Measurements from ENCODE around the gene INTS4.
"Not testable (repeated sequence)": the region's sequence is repeated elsewhere in the genome, so short reads cannot be mapped to it uniquely, and the experiment has no call there.

INTS4 gene

DNA sequence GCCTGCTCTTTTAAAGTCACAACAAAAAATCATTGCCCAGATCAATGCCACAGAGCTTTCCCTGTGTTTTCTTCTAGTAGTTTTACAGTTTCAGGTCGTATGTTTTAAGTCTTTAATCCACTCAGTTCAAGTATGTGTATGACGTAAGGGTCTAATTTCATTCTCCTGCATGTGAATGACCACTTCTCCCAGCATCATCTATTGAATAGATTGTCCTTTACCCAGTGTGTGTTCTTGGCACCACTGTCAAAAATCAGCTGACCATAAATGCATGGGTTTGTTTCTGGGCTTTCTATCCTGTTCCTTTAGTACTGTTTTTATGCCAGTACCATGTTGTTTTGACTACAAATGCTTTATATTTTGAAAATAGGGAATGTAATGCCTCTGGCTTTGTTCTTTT lies 28.1 kb downstream of the INTS4 start:
- in situ Hi-C loops (cut with MboI; ENCODE audit: low sequenced_read_pairs): no loop called here

DNA sequence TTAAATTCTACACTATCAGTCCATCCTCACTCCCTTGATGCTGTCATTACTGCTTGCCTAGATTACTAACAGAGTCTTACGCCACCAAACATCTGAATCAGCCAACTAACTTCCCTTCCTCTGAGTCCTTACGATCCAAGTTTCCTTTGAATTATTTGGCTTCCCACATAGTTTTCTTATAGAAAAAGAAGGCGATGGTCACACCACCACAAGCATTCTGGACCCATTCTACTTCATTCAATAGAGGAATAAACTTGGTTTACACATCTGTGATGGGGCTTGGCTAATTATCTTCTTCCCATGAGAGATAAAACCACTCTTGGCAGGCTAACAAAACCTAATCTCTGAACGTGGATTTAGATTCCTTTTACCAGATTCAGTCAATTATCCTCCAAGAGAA lies 35.0 kb downstream of the INTS4 start:
- in situ Hi-C loops (cut with MboI; ENCODE audit: low sequenced_read_pairs): no loop called here

DNA sequence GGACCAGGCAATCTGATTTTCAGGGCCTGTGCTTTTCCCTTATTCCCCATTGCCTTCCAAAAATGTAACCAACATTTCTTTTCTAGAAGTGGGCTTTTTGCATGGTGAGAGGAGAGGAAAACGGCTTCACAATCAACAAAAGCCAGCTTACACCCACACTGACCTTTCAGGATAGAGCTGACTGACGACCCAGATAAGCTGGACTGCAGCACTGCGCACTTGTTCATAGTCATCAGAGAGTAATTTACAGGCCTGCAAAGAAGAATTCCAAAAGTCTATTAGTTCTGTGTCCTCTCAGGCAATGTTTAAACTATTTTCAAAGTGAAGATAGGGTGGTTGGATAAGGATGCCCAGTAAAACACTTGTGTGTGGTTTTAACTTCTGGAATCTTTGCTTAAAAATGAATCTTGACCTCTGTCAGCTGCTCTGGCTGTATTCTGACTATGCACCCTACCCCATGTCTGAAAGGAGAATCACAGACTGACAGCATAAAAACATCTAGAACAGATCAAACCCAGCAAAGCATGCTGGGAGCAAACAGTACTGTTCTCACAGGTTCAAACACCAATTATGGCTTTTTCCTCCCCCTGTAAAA lies 35.8 kb downstream of the INTS4 start:
- in situ Hi-C loops (cut with MboI; ENCODE audit: low sequenced_read_pairs): not testable (repeated sequence)

DNA sequence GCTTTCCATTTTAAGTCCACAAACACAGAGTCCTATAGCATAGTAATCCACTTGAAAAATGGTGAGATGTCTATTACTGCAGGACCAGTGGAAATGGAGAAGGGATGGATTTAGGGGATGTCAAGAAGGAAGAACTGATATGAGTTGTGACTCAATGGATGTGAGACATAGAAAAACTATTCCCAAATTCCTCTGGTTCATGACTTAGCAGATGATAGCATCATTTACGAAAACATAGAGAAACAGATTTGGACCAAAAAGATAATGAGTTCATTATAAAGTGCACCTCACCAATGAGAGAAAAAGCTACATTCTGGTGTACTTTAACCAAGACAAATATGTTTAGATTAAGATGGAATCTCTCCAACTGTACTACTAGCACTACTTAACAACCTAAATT lies 51.2 kb downstream of the INTS4 start:
- in situ Hi-C loops (cut with MboI; ENCODE audit: low sequenced_read_pairs): not testable (repeated sequence)

DNA sequence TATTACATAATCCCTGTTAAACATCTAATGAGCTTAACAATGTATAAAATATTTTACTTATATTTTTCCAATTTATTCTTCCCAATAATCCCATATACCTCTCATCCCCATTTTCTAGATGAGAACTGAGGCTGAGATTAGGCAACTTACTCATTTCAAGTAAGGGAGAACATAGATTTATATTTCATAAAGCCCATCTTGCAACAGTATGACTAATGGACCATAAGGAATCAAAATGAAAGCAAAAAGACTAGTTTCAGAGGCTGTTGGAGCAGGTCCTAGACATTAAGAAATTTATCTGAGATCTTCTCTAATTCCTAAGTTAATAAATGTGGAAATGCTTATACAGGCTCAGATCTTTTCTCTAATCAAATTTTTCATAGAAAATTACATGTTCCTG lies 52.0 kb downstream of the INTS4 start:
- in situ Hi-C loops (cut with MboI; ENCODE audit: low sequenced_read_pairs): not testable (repeated sequence)

DNA sequence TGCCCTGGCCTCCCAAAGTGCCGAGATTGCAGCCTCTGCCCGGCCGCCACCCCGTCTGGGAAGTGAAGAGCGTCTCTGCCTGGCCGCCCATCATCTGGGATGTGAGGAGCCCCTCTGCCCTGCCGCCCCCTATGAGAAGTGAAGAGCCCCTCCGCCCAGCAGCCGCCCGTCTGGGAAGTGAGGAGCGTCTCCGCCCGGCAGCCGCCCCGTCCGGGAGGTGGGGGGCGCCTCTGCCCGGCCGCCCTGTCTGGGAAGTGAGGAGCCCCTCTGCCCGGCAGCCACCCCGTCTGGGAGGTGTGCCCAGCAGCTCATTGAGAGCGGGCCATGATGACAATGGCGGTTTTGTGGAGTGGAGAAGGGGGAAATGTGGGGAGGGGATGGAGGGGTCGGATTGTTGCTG lies 60.9 kb downstream of the INTS4 start:
- in situ Hi-C loops (cut with MboI; ENCODE audit: low sequenced_read_pairs): not testable (repeated sequence)

DNA sequence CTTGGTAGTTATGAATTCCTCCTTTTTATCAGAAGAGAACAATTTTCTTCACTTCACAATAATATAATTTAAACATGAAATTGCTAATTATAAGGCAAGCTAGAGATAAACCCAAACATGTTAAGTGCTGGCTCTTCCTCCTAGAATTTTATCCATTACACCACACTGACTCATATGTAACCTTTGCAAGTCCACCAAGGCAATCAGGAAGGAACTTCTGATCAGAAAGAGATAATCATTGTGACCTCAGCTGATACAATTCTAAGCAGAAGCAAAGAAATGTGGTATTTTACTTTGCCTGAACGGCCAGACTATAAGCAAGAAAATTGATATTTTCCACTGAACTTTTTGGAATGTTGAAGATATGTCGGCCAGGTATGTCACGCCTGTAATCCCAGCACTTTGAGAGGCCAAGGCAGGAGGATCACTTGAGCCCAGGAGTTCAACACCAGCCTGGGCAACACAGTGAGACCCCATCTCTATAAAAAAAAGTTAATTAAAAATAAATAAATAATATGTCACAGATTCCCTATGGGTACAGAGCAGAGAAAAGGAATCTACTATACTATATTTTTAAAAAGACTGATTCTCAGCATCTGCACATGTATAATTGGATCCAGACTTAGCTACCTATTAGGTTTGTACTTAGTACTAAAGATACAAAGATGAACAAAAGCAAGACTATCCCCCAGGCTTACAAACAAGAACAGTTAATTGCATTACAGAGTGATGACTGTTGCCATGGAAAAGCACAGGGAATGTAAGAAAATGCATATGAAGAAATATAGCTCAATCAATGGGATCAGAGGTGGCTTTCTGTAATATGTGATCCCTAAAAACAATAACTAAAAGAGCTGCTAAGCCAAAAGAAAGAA lies 63.9 kb downstream of the INTS4 start:
- in situ Hi-C loops (cut with MboI; ENCODE audit: low sequenced_read_pairs): not testable (repeated sequence)

DNA sequence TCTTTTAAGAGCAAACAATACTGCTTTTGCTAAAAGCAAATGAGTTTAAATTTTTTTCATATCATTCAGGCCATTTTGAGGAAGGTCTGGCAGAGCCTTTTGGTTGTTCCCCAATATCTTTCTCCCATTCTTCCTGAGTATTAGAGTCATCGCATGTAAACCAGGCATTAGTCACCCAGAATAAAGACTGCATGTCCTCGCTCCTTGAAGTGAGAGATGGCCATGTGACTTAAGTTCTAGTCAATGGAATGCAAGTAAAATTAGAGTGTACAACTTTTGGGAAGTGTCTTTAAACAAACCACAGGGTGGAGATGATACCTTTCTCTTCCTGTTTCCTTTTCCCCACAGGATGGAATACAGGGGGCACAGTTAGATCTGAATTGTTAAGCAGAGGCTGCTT lies 76.8 kb downstream of the INTS4 start:
- in situ Hi-C loops (cut with MboI; ENCODE audit: low sequenced_read_pairs): not testable (repeated sequence)

DNA sequence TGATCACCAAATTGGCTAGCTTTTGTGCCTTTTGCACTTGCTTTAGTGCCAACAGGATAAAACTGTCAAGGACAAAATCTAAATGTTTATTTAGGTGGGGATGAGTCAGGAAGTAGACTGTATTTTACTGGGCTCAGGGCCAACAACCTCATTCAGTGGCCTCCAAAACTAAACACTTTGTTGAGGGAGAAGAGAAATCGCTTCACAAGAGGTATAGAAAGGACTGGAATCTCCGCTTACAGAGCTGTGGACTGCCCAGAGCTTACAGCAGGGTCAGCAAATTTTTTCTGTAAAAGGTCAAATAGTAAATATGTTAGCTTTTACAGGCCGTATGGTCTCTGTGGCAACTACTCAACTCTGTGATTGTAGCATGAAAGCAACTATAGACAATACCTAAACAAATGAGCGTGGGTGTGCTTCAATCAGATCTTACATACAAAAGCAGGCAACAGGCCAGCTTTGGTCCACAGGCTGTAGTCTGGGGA lies 80.1 kb downstream of the INTS4 start:
- in situ Hi-C loops (cut with MboI; ENCODE audit: low sequenced_read_pairs): not testable (repeated sequence)

DNA sequence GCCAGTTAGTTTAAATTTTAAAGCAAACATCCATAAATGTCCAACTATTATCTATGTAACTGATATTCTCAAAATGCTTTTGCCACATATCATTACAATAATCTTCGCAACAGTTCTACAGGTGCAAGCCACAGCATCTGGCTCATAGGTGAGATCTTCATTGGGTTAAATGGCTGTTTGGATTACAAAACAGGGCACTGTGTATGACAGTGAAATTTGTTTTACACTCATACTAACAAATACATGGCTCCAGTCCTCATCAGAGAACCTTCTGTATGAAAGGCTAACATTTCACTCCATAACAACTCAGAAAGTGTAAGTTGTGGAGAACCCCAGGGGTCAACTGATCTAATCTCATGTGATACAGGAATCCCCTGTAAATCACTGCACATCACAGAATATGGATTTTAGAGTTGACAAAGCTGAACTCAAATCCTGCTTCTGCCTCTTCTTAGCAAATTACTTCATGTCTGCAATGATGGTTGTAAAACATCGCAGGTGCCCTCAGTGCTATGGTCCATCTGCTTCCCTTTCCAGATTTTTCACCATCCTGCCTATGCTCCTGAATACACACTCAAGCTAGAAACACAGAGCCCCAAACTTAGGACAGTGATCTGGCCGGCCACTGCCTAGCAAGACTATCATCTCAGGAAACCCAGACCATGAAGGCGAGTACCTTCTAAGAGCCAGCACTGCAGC lies 80.7 kb downstream of the INTS4 start:
- in situ Hi-C loops (cut with MboI; ENCODE audit: low sequenced_read_pairs): not testable (repeated sequence)

DNA sequence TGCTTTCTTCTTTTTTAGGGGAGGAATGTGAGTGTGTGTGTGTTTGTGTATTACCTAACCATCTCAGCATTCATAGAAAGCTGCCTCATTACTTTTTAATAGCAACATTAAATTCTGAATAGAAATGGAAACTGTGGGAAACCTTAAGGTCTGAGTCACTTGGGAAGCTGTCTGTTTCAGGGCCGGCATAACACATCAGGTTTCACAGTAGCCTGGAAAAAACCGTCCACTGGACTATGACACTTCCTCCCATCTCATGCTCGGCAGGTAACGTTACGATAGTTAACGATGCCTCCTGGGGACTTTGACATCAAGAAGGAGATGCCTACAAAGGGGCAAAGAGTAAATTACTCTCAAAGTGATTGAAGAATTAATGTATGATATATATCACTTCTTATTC lies 83.6 kb downstream of the INTS4 start:
- in situ Hi-C loops (cut with MboI; ENCODE audit: low sequenced_read_pairs): not testable (repeated sequence)

DNA sequence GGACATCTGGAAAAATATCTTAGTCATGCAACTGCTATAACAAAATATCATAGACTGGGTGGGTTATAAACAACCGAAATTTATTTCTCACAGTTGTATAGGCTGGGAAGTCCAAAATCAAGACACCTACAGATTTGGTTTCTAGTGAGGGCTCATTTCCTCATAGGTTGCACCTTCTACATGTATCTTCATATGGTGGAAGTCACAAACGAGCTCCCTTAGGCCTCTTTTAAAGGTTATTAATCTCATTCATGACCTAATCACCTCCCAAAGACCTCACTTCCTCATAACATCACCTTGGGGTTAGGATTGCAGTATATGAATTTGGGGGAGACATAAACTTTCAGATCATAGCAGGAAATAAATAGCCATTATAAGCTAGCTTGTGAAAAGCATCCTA lies 85.2 kb downstream of the INTS4 start:
- in situ Hi-C loops (cut with MboI; ENCODE audit: low sequenced_read_pairs): no loop called here

DNA sequence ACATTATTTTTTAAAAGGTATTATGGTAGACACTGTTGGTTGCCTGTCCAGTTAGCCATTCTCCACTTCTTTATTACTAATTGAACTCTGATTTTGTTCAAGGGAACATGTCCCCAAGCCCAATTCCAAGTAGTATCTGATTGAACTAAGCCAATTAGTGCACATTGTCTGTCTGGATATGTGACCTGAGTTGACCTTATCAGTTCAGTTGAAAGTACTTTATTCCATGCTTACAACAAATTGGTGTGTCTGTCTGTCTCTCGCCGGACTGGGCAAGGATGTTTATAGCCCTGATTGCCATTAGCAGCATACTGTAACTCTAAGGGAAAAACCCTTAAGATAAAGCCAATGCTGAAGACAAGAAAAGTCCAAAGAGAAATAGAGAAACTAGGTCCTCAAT lies 85.6 kb downstream of the INTS4 start:
- in situ Hi-C loops (cut with MboI; ENCODE audit: low sequenced_read_pairs): no loop called here

DNA sequence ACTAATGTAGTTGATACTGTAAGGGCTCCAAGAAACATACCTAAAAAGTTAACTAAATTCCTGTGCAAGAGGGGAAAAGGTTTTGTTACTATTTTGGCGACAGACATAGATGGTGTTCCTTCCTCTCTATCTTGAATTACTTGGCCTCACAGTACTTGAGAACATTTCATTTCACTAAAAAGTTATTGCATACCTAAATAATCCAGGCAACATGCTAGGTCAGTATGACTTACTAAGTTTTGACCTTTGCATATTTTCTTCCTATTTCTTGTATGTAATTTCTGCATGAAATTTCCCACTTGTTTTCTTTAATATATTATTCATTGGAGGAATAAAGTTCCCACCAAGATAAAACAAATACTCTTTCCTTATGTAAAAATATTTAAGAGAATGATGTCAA lies 99.5 kb downstream of the INTS4 start:
- in situ Hi-C loops (cut with MboI; ENCODE audit: low sequenced_read_pairs): not testable (repeated sequence)

DNA sequence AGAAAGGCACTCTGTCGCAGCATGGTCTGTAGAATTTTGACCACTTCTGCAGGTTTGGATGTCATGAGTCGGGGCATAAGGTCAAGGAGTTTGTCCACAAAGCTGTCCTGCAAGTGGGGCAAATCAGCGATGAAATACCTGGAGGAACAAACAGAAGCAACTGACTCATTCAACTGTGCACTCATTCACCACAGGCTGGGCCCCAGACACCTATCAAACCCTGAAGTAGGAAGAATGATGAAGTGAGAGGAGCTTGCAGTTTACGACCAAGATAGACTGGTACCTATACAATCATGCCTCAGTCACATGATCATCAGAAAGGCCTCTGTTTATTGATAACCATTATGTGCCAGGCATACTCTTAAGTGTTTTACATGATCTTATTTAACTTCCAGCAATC lies 102.8 kb downstream of the INTS4 start:
- in situ Hi-C loops (cut with MboI; ENCODE audit: low sequenced_read_pairs): not testable (repeated sequence)

DNA sequence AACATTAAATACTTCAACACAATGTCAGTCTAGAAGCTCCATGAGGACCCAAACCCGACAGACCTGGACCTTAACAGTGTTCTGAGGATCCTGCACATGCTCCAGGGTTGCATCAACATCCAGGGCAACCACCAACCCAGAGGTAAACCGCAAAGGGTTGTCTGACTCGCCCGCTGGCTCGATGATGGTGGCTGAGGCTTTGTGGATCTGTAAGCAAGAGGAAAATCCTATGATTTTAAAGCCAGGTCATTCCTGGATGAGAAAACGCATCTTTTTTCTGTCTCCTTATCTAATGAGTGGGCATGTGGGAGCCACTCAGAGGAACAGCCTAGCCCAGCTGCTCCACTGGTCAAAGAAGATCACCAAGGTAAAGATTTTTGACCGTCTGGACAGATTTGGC lies 103.2 kb downstream of the INTS4 start:
- in situ Hi-C loops (cut with MboI; ENCODE audit: low sequenced_read_pairs): not testable (repeated sequence)

DNA sequence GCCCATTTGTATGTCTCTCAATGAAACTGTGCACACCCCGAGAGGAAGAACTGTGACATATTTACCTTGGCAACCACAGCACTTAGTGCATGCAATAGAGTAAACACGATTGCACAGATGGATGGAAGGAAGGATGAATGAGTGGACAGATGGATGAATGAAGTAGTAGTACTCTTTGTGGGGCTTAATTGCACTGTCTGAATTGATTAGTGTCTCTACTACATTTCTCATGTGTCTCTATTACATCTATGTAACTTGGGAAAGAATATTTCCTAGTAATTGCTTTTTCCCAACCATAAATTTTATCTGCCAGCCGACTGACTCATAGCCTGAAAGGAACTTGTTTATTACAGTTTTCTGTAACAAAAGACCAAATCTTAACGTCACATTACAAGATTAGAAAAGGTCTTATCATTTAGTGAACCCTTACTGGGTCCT lies 103.8 kb downstream of the INTS4 start:
- in situ Hi-C loops (cut with MboI; ENCODE audit: low sequenced_read_pairs): not testable (repeated sequence)

DNA sequence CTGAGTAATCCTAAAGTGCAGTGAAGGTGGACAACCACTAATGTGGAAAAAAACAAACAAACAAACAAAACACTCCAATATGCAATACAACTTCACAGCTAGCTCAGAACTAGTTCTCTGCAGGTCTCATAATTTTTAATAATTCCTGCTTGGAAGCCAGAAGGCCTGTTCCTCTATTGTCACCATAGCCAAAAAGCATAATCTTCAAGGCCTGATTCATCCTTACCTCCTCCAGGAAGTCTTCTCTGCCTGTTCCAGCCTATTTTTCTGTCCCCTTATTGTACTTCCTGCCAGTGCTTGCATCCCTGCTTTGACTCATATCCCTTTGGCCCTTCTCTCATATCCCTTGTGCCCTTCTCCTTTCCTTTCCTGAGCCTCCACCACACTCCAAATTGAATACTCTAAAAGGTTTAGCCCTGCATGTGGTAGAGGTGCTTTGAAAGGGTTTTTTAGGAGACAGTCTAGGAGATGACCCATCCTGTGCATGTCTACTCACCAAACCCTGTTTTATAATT lies 104.3 kb downstream of the INTS4 start:
- in situ Hi-C loops (cut with MboI; ENCODE audit: low sequenced_read_pairs): not testable (repeated sequence)

DNA sequence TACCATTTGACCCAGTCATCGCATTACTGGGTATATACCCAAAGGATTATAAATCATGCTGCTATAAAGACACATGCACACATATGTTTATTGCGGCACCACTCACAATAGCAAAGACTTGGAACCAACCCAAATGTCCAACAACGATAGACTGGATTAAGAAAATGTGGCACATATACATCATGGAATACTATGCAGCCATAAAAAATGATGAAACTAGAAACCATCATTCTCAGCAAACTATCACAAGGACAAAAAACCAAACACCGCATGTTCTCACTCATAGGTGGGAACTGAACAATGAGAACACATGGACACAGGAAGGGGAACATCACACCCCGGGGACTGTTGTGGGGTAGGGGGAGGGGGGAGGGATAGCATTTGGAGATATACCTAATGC lies 105.4 kb downstream of the INTS4 start:
- in situ Hi-C loops (cut with MboI; ENCODE audit: low sequenced_read_pairs): not testable (repeated sequence)

DNA sequence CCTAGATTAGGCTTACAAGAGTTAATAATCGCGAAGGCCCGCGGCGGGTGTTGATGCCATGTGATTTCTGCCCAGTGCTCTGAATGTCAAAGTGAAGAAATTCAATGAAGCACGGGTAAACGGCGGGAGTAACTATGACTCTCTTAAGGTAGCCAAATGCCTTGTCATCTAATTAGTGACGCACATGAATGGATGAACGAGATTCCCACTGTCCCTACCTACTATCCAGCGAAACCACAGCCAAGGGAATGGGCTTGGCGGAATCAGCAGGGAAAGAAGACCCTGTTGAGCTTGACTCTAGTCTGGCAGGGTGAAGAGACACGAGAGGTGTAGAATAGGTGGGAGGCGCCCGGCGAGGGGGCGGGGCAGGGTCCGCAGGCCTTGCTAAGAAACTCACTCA lies 108.1 kb downstream of the INTS4 start:
- in situ Hi-C loops (cut with MboI; ENCODE audit: low sequenced_read_pairs): no loop called here

DNA sequence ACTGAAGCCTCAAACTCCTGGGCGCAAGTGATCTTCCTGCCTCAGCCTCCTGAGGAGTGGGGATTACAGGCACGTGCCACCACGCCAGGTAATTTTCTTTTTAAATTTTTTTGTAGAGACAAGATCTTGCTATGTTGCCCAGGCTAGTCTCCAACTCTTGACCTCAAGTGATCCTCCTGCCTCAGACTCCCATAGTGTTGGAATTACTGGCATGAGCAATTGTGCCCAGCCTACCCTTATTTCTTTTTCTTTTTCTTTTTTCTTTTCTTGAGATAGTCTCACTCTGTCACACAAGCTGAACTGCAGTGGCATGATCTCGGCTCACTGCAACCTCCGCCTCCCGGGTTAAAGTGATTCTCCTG lies 109.7 kb downstream of the INTS4 start:
- in situ Hi-C loops (cut with MboI; ENCODE audit: low sequenced_read_pairs): no loop called here

All from HL-60/S4 treated with retinoic acid at 250 ng/mL for 4 days and 3 days (cell line).